DMS153 (cell line): ENCODE measurements around the gene PLD5.
A peak's percentile ranks its signal among the peaks of the same experiment; 100 is the strongest.
"Not testable (repeated sequence)": the region's sequence is repeated elsewhere in the genome, so short reads cannot be mapped to it uniquely, and the experiment has no call there.

Experiments used
- DNase-seq: peaks from one replicate; lab custom pipeline; 2025; lab: John Stamatoyannopoulos, UW

Gene PLD5

GRCh38 chr1:242278406-242278805, 246.1 kb downstream of the PLD5 start:
- not testable (repeated sequence) for DNase-seq

- not testable (repeated sequence) for DNase-seq
Measured at GRCh38 chr1:242276769-242277168, 247.7 kb downstream of the PLD5 start.

GRCh38 chr1:242267004-242267403, 257.5 kb downstream of the PLD5 start:
- DNase-seq: not testable (repeated sequence)

- not testable (repeated sequence) for DNase-seq
Measured at GRCh38 chr1:242264419-242264818, 260.1 kb downstream of the PLD5 start.

- no peak for DNase-seq
Measured at GRCh38 chr1:242245255-242245654, 279.2 kb downstream of the PLD5 start.

- no peak for DNase-seq
Measured at GRCh38 chr1:242243472-242243871, 281.0 kb downstream of the PLD5 start.

- no peak for DNase-seq
Measured at GRCh38 chr1:242242983-242243382, 281.5 kb downstream of the PLD5 start.

- no peak for DNase-seq
Measured at GRCh38 chr1:242241936-242242335, 282.6 kb downstream of the PLD5 start.

GRCh38 chr1:242240691-242241090, 283.8 kb downstream of the PLD5 start:
- DNase-seq: no peak

GRCh38 chr1:242240077-242240476, 284.4 kb downstream of the PLD5 start:
- DNase-seq: peak; percentile 26

GRCh38 chr1:242239398-242239797, 285.1 kb downstream of the PLD5 start:
- no peak for DNase-seq

- no peak for DNase-seq
Measured at GRCh38 chr1:242237051-242237450, 287.4 kb downstream of the PLD5 start.

GRCh38 chr1:242228991-242229390, 295.5 kb downstream of the PLD5 start:
- no peak for DNase-seq

- no peak for DNase-seq
Measured at GRCh38 chr1:242225767-242226573, 298.5 kb downstream of the PLD5 start.

- DNase-seq: not testable (repeated sequence)
Measured at GRCh38 chr1:242224878-242225766, 299.4 kb downstream of the PLD5 start.

- DNase-seq: no peak
Measured at GRCh38 chr1:242224461-242224860, 300.0 kb downstream of the PLD5 start.

- no peak for DNase-seq
Measured at GRCh38 chr1:242219905-242220304, 304.6 kb downstream of the PLD5 start.

- no peak for DNase-seq
Measured at GRCh38 chr1:242219298-242219901, 305.1 kb downstream of the PLD5 start.

GRCh38 chr1:242216368-242216767, 308.1 kb downstream of the PLD5 start:
- no peak for DNase-seq

GRCh38 chr1:242214455-242214854, 310.0 kb downstream of the PLD5 start:
- not testable (repeated sequence) for DNase-seq

GRCh38 chr1:242212961-242213360, 311.5 kb downstream of the PLD5 start:
- DNase-seq: not testable (repeated sequence)

- peak; percentile 30 for DNase-seq
Measured at GRCh38 chr1:242212401-242212800, 312.1 kb downstream of the PLD5 start.
